HG03060 (cell line): ENCODE data around the gene STIM1.

Source experiments
- ATAC-seq: cut with Tn5 transposase; IDR thresholded peaks from one replicate; pipeline ENCODE4 v1.9.1; 2021; ENCODE audit warnings: low read depth, moderate number of reproducible peaks; ENCODE audit not compliant: unreplicated experiment

The STIM1 gene

DNA sequence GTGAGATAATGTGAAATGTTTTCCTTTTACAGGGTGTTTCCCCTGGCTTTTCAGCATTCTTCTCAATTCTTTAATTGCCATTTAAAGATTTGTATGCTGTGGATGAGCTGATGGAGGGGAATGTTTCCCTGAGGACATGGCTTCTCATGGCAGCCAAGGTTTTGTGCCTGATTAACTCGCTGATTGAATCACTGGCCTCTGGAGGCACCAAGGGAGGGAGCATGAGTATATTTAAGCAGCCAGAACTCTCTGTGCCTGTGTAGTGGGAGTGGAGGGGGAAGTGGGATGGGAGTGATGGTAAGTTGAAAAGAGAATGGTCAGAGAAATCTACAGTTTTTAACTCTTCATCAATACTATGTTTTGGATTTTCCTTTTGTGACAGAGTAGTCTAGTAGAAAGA is 88.7 kb downstream of the STIM1 start:
- ATAC-seq: no peak

- no peak for ATAC-seq
Measured at GRCh38 chr11:3946455-3947017, 91.1 kb downstream of the STIM1 start.

DNA sequence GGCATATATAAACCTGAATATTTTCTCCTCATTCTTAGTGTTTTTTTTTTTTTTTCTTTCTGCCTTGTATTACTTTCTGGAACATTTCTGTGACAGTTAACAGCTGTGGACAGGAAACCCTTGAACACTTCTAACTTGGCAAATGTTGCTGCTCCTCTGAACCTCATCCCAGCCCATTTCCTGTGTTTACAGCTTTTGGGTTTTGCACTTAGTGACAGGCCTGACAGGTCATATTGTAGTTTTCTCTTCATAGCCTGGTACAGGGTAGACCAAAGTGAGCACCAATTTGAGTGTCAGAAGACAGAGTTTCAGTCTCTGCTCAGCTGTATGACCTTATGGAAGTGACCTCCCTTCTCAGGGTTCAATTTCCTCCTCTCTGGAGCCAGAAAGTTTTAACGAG is 91.6 kb downstream of the STIM1 start:
- ATAC-seq: peak; percentile 54

DNA sequence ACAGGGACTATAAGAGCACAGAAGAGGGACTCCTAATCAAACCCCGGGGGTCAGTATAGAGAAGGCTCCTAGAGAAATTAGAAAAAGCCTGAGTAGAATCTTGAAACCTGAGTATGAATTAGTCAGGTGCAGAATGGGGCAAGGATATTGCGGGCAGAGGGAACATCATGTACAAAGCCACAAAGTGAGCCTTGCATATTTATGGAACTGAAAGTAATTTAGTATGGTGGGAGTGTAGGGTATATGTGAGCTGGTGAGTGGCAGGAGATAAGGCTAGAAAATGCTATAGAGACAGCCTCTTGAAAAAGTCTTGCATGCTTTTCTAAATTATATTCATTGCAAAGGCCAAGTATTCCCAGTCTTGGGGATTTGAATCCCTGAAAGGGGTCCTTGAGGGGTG is 93.7 kb downstream of the STIM1 start:
- ATAC-seq: peak; percentile 66

DNA sequence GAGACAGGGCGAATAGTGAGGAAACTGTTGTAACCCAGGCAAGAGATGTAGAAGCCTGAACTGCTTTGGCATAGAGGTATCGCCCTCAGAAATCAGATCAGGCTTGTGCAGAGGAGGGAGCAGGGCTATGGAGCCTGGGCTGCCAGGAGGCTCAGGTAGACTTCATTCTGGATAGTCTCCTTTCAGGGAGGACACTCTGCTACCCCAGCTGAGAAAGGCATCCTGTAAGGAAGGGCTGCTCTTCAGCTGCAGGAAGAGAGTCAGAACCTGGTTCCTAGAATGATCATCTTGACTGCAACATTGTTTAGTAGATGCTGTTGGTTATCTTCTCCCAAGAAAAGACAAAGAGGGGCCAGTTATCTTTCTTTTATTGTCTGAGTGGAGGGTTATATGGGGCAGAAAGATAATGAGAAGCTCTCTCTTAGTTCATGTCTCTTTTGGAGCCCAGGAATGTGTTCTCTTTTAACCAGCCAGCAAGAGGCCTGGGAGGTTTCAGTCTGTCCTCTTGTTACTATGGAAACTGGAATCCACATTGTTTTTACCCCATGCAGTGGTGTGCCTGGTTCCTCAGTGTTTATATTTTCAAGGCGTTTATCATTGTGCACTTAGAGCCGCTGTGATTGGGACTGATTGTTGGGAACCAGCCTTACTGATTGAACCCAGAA is 95.7 kb downstream of the STIM1 start:
- no peak for ATAC-seq

DNA sequence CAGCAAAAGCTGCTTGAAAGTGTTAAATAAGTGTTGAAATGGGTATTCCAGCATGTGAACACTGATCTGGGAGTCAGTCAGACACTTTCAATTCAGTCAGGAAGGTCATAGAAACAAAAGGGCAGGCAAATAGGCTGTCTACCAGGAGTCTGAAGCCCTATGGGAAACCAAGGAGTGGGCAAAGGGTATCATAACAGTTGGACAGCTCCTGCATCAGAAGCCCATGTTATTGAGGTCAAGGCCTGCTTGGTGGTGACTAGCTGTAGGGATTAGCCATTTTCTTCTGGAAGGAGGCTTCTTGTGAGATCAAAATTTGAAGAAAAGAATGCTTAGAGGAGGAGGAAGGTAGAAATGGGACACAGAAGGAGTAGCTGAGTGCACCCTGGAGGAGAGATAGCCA is 97.3 kb downstream of the STIM1 start:
- ATAC-seq: no peak

- ATAC-seq: no peak
Measured at GRCh38 chr11:3953327-3953726, 97.9 kb downstream of the STIM1 start.

DNA sequence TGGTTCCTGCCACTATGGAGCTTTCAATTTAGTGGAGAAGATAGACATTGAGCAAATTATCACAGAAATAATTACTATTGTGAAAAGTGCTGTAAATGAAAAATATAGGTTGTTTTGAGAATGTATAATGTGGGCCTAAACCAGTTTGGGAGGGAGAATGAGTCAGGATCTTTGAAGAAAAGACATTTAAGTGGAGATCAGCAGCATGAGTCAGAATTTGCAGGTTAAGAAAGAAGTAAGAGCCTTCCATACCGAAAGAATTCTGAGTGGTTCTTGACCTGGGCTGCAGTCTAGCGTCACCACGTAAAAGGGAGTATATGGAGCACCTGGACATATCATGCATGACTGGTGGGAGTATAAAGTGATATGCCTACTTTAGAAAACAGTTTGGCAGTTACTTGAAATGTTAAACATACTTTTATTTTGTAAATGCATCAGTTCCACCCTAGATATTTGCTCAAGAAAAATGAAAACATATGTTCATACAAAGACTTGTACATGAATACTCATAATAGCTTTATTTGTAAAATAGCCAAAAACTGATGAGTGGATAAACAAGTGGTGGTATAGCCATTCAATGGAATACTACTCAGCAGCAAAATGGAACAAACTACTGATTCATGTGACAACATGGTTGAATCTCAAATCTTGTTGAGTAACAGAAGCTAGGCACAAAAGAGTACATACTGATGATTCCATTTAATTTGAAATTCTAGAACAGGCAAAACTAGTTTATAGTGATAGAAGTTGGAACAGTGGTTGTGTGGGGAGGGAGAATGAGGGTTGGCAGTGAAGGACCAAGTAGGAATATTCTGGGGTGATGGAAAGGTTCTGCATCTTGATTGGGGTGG is 99.2 kb downstream of the STIM1 start:
- ATAC-seq: no peak

- no peak for ATAC-seq
Measured at GRCh38 chr11:3955299-3955665, 99.8 kb downstream of the STIM1 start.

GRCh38 chr11:3956038-3956437 is 100.6 kb downstream of the STIM1 start:
- ATAC-seq: no peak

- ATAC-seq: no peak
Measured at GRCh38 chr11:3956748-3957147, 101.3 kb downstream of the STIM1 start.

DNA sequence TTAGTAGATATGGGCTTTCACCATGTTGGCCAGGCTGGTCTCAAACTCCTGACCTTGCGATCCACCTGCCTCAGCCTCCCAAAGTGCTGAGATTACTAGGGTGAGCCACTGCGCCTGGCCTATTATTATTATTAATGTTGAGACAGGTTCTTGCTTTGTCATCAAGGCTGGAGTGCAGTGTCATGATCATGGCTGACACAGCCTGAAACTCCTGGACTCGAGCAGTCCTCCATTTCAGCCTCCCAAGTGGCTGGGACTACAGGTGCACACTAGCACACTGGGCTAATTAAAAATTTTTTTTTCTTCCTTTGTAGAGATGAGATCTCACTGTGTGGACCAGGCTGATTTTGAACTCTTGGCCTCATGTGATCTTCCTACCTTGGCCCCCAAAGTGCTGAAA is 102.0 kb downstream of the STIM1 start:
- ATAC-seq: no peak

DNA sequence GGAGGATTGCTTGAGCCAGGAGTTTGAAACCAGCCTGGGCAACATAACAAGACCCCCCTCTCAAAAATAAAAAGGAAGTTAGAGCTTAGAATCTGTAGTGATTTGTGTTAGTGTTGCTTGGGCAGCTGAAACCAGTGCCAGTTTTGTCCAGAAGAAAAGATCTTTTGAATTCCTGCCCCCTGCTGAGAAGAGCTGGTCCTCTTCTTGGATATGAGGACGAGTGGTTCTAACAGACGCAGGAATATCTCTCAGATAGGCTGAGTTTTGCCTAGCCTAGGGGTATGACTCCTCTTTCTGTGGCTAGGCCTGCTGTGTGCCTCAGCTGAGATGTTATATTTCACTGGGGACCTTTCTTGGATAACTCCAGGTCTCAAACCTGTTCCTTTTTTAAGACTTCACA is 102.8 kb downstream of the STIM1 start:
- ATAC-seq: no peak

GRCh38 chr11:3959015-3959902 is 103.8 kb downstream of the STIM1 start:
- no peak for ATAC-seq

DNA sequence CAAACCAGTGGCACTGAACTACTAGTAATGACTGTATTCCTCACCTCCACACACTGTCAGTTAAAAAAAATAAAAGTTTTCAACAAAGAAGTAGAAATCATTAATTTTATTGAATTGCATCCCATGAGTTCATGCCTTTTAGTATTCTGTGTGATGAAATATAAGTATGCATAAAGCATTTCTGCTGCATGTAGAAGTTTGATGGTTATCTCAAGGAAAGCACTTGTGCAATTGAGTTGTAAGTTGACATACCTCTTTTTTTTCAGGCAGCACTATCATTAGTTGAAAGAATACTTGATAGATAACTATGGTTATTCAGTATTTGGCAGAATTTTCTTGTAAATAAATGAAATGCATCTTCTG is 104.4 kb downstream of the STIM1 start:
- ATAC-seq: no peak

GRCh38 chr11:3962406-3962840 is 107.0 kb downstream of the STIM1 start:
- ATAC-seq: no peak

- ATAC-seq: no peak
Measured at GRCh38 chr11:3964056-3964455, 108.6 kb downstream of the STIM1 start.

- ATAC-seq: no peak
Measured at GRCh38 chr11:3964935-3965604, 109.6 kb downstream of the STIM1 start.

- ATAC-seq: no peak
Measured at GRCh38 chr11:3967695-3968094, 112.2 kb downstream of the STIM1 start.

GRCh38 chr11:3969200-3969599 is 113.7 kb downstream of the STIM1 start:
- no peak for ATAC-seq
